Measurements from ENCODE around the gene ATP5PB. TPM values are rescaled to one million over a fixed set of nuclear protein-coding genes. Genes with fewer than 3 reads are reported as not detected.
A peak's percentile ranks its signal among the peaks of the same experiment; 100 is the strongest.

The ATP5PB gene
- total RNA-seq, 2 donors from 2014 or later = 92.1 to 99.9 TPM

DNA sequence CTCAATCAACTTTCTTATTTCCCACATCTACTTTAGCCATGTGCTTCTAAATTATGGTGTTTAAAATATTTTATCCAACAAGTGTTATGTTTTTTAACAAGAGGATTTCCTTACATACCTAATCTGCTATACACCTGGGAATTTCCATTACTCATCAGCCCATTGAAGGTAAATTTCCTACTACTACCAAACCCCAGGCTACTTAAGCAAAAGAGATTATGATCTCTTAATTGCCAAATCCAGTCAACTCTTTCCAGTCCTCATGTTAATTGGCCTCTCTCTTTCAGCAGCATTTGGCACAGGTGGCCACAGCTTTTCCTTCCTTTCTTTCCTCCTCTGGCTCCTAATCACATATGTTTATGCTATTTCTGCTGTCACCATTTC, 19.4 kb downstream of the ATP5PB start:
- no peaks in the 10 kb centered on the region for H3K27me3 ChIP-seq (replicated peaks; ENCODE audit: insufficient read depth)
- DNase-seq (ENCODE audit: low spot score) = no peak
- H3K4me1 ChIP-seq (ENCODE audit: control insufficient read depth in 1 of 2, low read depth in 2 of 2) = no peaks in the 10 kb centered on the region
- H3K9me3 ChIP-seq = no peaks in the 10 kb centered on the region
- no peak for ATAC-seq (ENCODE audit: insufficient number of reproducible peaks, low FRiP score, low read depth)
- H3K4me3 ChIP-seq = no peak overlapping the region
- no peak overlapping the region for H3K27ac ChIP-seq
- no peaks in the 10 kb centered on the region for H3K36me3 ChIP-seq
- TF ChIP-seq, protein P1, sequence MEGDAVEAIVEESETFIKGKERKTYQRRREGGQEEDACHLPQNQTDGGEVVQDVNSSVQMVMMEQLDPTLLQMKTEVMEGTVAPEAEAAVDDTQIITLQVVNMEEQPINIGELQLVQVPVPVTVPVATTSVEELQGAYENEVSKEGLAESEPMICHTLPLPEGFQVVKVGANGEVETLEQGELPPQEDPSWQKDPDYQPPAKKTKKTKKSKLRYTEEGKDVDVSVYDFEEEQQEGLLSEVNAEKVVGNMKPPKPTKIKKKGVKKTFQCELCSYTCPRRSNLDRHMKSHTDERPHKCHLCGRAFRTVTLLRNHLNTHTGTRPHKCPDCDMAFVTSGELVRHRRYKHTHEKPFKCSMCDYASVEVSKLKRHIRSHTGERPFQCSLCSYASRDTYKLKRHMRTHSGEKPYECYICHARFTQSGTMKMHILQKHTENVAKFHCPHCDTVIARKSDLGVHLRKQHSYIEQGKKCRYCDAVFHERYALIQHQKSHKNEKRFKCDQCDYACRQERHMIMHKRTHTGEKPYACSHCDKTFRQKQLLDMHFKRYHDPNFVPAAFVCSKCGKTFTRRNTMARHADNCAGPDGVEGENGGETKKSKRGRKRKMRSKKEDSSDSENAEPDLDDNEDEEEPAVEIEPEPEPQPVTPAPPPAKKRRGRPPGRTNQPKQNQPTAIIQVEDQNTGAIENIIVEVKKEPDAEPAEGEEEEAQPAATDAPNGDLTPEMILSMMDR (IDR thresholded peaks at IDR 0.05) = no peak

- no peak overlapping the region for H3K27ac ChIP-seq
- H3K9me3 ChIP-seq = no peaks in the 10 kb centered on the region
- no peak overlapping the region for H3K4me3 ChIP-seq
- TF ChIP-seq, protein P1 (IDR thresholded peaks at IDR 0.05) = no peak
- no peaks in the 10 kb centered on the region for H3K36me3 ChIP-seq
- ATAC-seq (ENCODE audit: insufficient number of reproducible peaks, low FRiP score, low read depth) = no peak
- no peak for DNase-seq (ENCODE audit: low spot score)
- peaks cover 6% of the 10 kb centered on the region in 2 donors for H3K4me1 ChIP-seq (ENCODE audit: control insufficient read depth in 1 of 2, low read depth in 2 of 2)
- no peaks in the 10 kb centered on the region for H3K27me3 ChIP-seq (replicated peaks; ENCODE audit: insufficient read depth)
These were observed 20.3 kb downstream of the ATP5PB start for GRCh38 chr1:111469539-111469938.

DNA sequence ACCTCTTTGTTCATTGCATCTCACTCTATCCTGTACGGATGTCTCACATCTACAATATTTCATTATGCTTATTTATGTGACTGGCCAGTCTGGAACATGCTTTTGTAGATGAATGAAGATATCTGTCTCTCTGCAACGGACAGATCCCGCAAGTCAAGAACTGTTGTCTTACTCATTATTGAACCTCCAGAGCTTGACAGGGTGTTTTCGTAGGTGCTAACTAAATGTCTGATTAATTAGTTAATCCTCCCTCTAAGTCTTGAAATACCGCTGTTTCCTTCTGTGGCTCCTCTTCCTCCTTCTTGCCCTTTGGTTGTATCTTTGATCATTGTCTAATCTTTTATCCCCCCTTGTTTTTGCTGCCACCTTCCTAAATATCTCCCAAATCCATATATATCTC, 21.3 kb downstream of the ATP5PB start:
- H3K36me3 ChIP-seq = no peaks in the 10 kb centered on the region
- ATAC-seq (ENCODE audit: insufficient number of reproducible peaks, low FRiP score, low read depth) = no peak
- DNase-seq (ENCODE audit: low spot score) = no peak
- H3K4me3 ChIP-seq = no peak overlapping the region
- peaks cover 7% of the 10 kb centered on the region in 2 donors for H3K4me1 ChIP-seq (ENCODE audit: control insufficient read depth in 1 of 2, low read depth in 2 of 2)
- H3K27ac ChIP-seq = peak overlapping the region in 1 of 2 donors; percentile 23
- H3K9me3 ChIP-seq = no peaks in the 10 kb centered on the region
- no peaks in the 10 kb centered on the region for H3K27me3 ChIP-seq (replicated peaks; ENCODE audit: insufficient read depth)
- TF ChIP-seq, protein P1 (IDR thresholded peaks at IDR 0.05) = no peak

DNA sequence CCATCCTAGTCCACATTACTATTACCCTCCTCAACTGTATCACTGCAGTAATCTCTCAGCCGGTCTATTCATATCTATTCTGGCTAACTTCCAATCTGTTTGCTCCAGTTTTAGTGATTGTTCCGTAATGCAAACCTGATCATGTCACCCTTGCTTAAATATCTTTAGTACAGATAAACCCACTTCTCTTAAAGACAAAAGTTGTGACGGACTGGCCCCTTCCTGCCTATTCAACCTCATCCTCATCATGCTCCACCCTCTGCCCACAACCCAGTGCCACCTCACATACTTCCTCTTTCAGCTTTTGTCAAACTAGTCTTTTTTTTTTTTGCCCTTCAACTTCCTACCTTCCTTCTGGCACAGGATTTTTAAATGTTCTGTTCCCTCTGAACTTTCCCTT, 21.7 kb downstream of the ATP5PB start:
- H3K4me1 ChIP-seq (ENCODE audit: control insufficient read depth in 1 of 2, low read depth in 2 of 2) = peaks cover 7% of the 10 kb centered on the region in 2 donors
- TF ChIP-seq, protein P1 (IDR thresholded peaks at IDR 0.05) = no peak
- no peaks in the 10 kb centered on the region for H3K36me3 ChIP-seq
- H3K27me3 ChIP-seq (replicated peaks; ENCODE audit: insufficient read depth) = no peaks in the 10 kb centered on the region
- DNase-seq (ENCODE audit: low spot score) = no peak
- H3K4me3 ChIP-seq = no peak overlapping the region
- H3K9me3 ChIP-seq = no peaks in the 10 kb centered on the region
- ATAC-seq (ENCODE audit: insufficient number of reproducible peaks, low FRiP score, low read depth) = no peak
- peak overlapping the region in 1 of 2 donors; percentile 23 for H3K27ac ChIP-seq

DNA sequence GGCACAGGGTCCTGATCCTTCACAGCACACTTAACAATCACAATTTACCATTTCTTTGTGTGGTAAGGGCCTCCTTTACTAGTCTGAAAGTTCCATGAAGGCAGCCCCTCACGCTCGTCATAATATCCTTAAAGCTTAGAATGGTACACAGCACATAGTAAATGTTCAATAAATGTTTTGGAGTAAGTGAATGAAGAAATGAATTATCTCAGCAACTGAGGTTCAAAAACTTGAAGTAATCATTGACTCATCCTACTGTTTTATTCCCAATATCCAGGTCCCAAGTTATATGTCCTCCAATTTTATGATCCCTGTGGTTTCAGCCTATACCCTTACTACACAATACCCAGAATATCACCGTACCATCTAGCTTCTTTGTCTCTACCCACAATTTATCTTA, 22.3 kb downstream of the ATP5PB start:
- H3K27ac ChIP-seq = no peak overlapping the region
- no peaks in the 10 kb centered on the region for H3K9me3 ChIP-seq
- H3K27me3 ChIP-seq (replicated peaks; ENCODE audit: insufficient read depth) = no peaks in the 10 kb centered on the region
- no peaks in the 10 kb centered on the region for H3K36me3 ChIP-seq
- DNase-seq (ENCODE audit: low spot score) (no peak), ATAC-seq (ENCODE audit: insufficient number of reproducible peaks, low FRiP score, low read depth) (no peak)
- H3K4me1 ChIP-seq (ENCODE audit: control insufficient read depth in 1 of 2, low read depth in 2 of 2) = peaks cover 7% of the 10 kb centered on the region in 2 donors
- H3K4me3 ChIP-seq = no peak overlapping the region
- TF ChIP-seq, protein P1 (IDR thresholded peaks at IDR 0.05) = no peak
